ENCODE measurements around the gene FTO. TPM values are rescaled to one million over a fixed set of nuclear protein-coding genes. Genes with fewer than 3 reads are reported as not detected.

Gene FTO
- total RNA-seq, 2 donors from 2014 or later = 72.7 to 73.6 TPM

- TF ChIP-seq POLR2AphosphoS5 (IDR thresholded peaks at IDR 0.05) (peak; percentile 24), POLR2A (IDR thresholded peaks at IDR 0.05) (no peak)
- TF ChIP-seq, protein P1, sequence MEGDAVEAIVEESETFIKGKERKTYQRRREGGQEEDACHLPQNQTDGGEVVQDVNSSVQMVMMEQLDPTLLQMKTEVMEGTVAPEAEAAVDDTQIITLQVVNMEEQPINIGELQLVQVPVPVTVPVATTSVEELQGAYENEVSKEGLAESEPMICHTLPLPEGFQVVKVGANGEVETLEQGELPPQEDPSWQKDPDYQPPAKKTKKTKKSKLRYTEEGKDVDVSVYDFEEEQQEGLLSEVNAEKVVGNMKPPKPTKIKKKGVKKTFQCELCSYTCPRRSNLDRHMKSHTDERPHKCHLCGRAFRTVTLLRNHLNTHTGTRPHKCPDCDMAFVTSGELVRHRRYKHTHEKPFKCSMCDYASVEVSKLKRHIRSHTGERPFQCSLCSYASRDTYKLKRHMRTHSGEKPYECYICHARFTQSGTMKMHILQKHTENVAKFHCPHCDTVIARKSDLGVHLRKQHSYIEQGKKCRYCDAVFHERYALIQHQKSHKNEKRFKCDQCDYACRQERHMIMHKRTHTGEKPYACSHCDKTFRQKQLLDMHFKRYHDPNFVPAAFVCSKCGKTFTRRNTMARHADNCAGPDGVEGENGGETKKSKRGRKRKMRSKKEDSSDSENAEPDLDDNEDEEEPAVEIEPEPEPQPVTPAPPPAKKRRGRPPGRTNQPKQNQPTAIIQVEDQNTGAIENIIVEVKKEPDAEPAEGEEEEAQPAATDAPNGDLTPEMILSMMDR (IDR thresholded peaks at IDR 0.05) = no peak
- no peaks in the 10 kb centered on the region for H3K27me3 ChIP-seq (replicated peaks; ENCODE audit: insufficient read depth)
- H3K27ac ChIP-seq = no peak overlapping the region
- DNase-seq (ENCODE audit: low spot score) = no peak
- intact Hi-C loops (cut with DNase I) = no loop called here
- no peaks in the 10 kb centered on the region for H3K4me1 ChIP-seq (replicated peaks)
- no peak overlapping the region for H3K4me3 ChIP-seq
- WGBS = 96% methylated on average over 1 of the region's 1 CpG
- no peaks in the 10 kb centered on the region for H3K36me3 ChIP-seq
- no peaks in the 10 kb centered on the region for H3K9me3 ChIP-seq
Observed at GRCh38 chr16:53781023-53781605, 77.2 kb downstream of the FTO start.

- Histone ChIP-seq H3K4me3 (no peak overlapping the region), H3K4me1 (replicated peaks) (no peaks in the 10 kb centered on the region), H3K9me3 (no peaks in the 10 kb centered on the region), H3K27ac (no peak overlapping the region), H3K36me3 (no peaks in the 10 kb centered on the region), H3K27me3 (replicated peaks; ENCODE audit: insufficient read depth) (no peaks in the 10 kb centered on the region)
- DNase-seq (ENCODE audit: low spot score) = no peak
- intact Hi-C loops (cut with DNase I) = no loop called here
- 59% methylated on average over 3 of the region's 3 CpGs for WGBS
- TF ChIP-seq, protein P1 (IDR thresholded peaks at IDR 0.05) = no peak
- no peak for TF ChIP-seq POLR2AphosphoS5 (IDR thresholded peaks at IDR 0.05)
- no peak for TF ChIP-seq POLR2A (IDR thresholded peaks at IDR 0.05)
Observed at GRCh38 chr16:53782148-53782547, 78.2 kb downstream of the FTO start.

- Histone ChIP-seq H3K4me1 (replicated peaks) (no peaks in the 10 kb centered on the region), H3K27me3 (replicated peaks; ENCODE audit: insufficient read depth) (no peaks in the 10 kb centered on the region), H3K27ac (no peak overlapping the region), H3K4me3 (no peak overlapping the region), H3K36me3 (no peaks in the 10 kb centered on the region), H3K9me3 (no peaks in the 10 kb centered on the region)
- TF ChIP-seq, protein P1 (IDR thresholded peaks at IDR 0.05) = no peak
- TF ChIP-seq POLR2AphosphoS5 (IDR thresholded peaks at IDR 0.05) (no peak), POLR2A (IDR thresholded peaks at IDR 0.05) (no peak)
- intact Hi-C loops (cut with DNase I) = no loop called here
- DNase-seq (ENCODE audit: low spot score) = no peak
- 28% methylated on average over 1 of the region's 1 CpG for WGBS
Observed at GRCh38 chr16:53784291-53784690, 80.3 kb downstream of the FTO start.

DNA sequence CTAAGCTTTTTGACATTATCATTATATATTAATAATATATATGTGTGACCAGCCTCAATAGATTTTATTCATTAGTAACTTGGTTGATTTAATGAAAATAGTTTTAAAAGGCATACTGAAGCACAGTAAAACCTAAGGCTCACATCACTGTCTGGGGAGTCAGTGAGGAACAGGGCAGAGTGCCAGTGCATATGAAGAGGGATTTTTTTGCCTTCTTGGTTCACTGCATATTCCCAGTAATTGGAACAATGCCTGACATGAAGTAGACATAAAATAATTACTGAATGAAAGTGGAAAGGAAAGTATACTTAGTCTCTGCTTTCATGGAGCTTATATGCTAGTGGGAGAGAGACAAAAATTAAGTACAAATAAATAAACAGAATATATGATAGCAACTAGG lies 81.1 kb downstream of the FTO start:
- intact Hi-C loops (cut with DNase I) = no loop called here
- no peak for DNase-seq (ENCODE audit: low spot score)
- H3K27ac ChIP-seq = no peak overlapping the region

DNA sequence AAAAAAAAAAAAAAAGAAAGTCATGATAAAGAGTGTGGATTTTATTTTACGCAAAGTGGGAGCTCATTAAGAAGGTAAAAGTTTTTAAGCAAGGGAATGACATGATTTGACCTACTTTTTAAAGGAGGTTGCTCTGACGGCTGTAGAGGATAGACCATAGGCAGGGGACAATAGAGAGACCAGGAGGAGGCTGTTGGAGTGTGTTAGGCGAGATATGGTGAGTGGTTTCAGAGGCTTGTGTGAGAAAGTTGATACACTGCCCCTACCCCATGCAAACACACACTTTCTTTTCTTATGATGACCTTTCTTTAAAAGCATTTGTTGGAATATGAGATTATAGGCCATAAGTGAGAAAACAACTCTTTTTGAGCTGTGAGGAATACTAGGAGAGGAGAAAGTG lies 82.0 kb downstream of the FTO start:
- DNase-seq (ENCODE audit: low spot score) = no peak
- H3K4me1 ChIP-seq (replicated peaks) = no peaks in the 10 kb centered on the region
- H3K4me3 ChIP-seq = no peak overlapping the region
- WGBS = 77% methylated on average over 3 of the region's 3 CpGs
- no peaks in the 10 kb centered on the region for H3K36me3 ChIP-seq
- no peak overlapping the region for H3K27ac ChIP-seq
- intact Hi-C loops (cut with DNase I) = no loop called here
- H3K27me3 ChIP-seq (replicated peaks; ENCODE audit: insufficient read depth) = no peaks in the 10 kb centered on the region
- TF ChIP-seq, protein P1 (IDR thresholded peaks at IDR 0.05) = no peak
- TF ChIP-seq POLR2AphosphoS5 (IDR thresholded peaks at IDR 0.05) = no peak
- no peak for TF ChIP-seq POLR2A (IDR thresholded peaks at IDR 0.05)
- H3K9me3 ChIP-seq = no peaks in the 10 kb centered on the region

More for the DNA sequence above, 81.1 kb downstream of the FTO start:
- H3K4me1 ChIP-seq (replicated peaks) = no peaks in the 10 kb centered on the region
- no peaks in the 10 kb centered on the region for H3K9me3 ChIP-seq
- H3K36me3 ChIP-seq = no peaks in the 10 kb centered on the region
- no peak overlapping the region for H3K4me3 ChIP-seq
- TF ChIP-seq, protein P1 (IDR thresholded peaks at IDR 0.05) = no peak
- no peak for TF ChIP-seq POLR2A (IDR thresholded peaks at IDR 0.05)
- TF ChIP-seq POLR2AphosphoS5 (IDR thresholded peaks at IDR 0.05) = no peak
- no peaks in the 10 kb centered on the region for H3K27me3 ChIP-seq (replicated peaks; ENCODE audit: insufficient read depth)

All from prostate gland (tissue), 2 donors.